Breast epithelium (tissue), 4 donors: ENCODE data around the gene DHDH. TPM values are rescaled to one million over a fixed set of nuclear protein-coding genes. Genes with fewer than 3 reads are reported as not detected.
A peak's percentile ranks its signal among the peaks of the same experiment; 100 is the strongest.

Experiments used
- DNase-seq, 2 donors: peaks; one replicate each; pipeline ENCODE4 v3.0.0-alpha.2; 2019; ENCODE audit warnings: low spot score in 2 of 2
- H3K27ac ChIP-seq, 2 donors: fragments of 200-600 bp; sonication (generic) in 1 of 2; one replicate each; pipeline ENCODE4 v1.5.1; 2016 to 2019; ENCODE audit warnings: mild to moderate bottlenecking in 1 of 2
- H3K27me3 ChIP-seq, 2 donors: fragments of 200-600 bp; sonication (generic) in 1 of 2; one replicate each; pipeline versions ENCODE4 v1.5.1 to v1.6.0; 2017 to 2019; ENCODE audit warnings: control low read depth in 1 of 2, mild to moderate bottlenecking in 1 of 2
- H3K36me3 ChIP-seq: fragments of 200-600 bp; one replicate; pipeline ENCODE4 v1.5.1; 2019
- H3K4me1 ChIP-seq, 2 donors: fragments of 200-600 bp; sonication (generic); one replicate each; pipeline ENCODE4 v1.5.1; 2016 to 2019; ENCODE audit warnings: control low read depth in 1 of 2
- H3K4me3 ChIP-seq, 3 donors: fragments of 200-600 bp; sonication (generic); 1 replicate in 2 of 3; 2 replicates in 1 of 3; pipeline ENCODE4 v1.5.1; 2016 to 2019; ENCODE audit warnings: mild to moderate bottlenecking in 3 of 3, moderate library complexity in 2 of 3
- H3K9me3 ChIP-seq, 2 donors: fragments of 200-600 bp; sonication (generic) in 1 of 2; one replicate each; pipeline ENCODE4 v1.5.1; 2016 to 2019; ENCODE audit warnings: control low read depth in 1 of 2
- CTCF ChIP-seq, 3 donors: fragments of 450-650 bp; IDR thresholded peaks; one replicate each; pipeline ENCODE4 v1.5.1; 2016 to 2017; ENCODE audit warnings: antibody characterized with exemption in 3 of 3, mild to moderate bottlenecking in 3 of 3, moderate library complexity in 3 of 3
- POLR2A ChIP-seq: fragments of 450-650 bp; IDR thresholded peaks from one replicate; pipeline ENCODE4 v1.6.1; 2016; ENCODE audit warnings: antibody characterized with exemption, mild to moderate bottlenecking, moderate library complexity
- POLR2AphosphoS5 ChIP-seq, 3 donors: sonication (generic); formaldehyde crosslinking; IDR thresholded peaks; one replicate each; pipeline ENCODE4 v1.6.1; 2017; ENCODE audit warnings: antibody characterized with exemption in 3 of 3
- intact Hi-C: fragments of 100-400 bp; cut with DNase I; formaldehyde crosslinking; loops from one replicate; pipeline ENCODE4 v1.15.1; 2023; ENCODE audit warnings: low total_unique reads
- total RNA-seq, 3 donors: library from RNA; depleted of rRNA; stranded (reverse); fragments of >200 nt; gene quantifications; one replicate each; pipeline ENCODE4 v1.1.0, GENCODE V29; 2016

DHDH gene
- total RNA-seq, 3 donors from 2014 or later: 0.96 to 1.3 TPM; not detected in 1

- intact Hi-C loops: loop anchor here (1.0 kb wide), 1 partner anchor 17 kb away; no protein-coding TSS in a partner anchor
- Histone ChIP-seq H3K4me1 (peaks cover 0 to 9% of the 10 kb centered on the region in 2 donors), H3K27ac (peak overlapping the region; percentile 71 to 80), H3K9me3 (no peaks in the 10 kb centered on the region), H3K36me3 (no peaks in the 10 kb centered on the region), H3K27me3 (no peaks in the 10 kb centered on the region), H3K4me3 (peak overlapping the region; percentile 69 to 96 (median 83))
- no peak for TF ChIP-seq POLR2A
- no peak for TF ChIP-seq CTCF (IDR thresholded peaks at IDR 0.05)
- no peak for TF ChIP-seq POLR2AphosphoS5 (IDR thresholded peaks at IDR 0.05)
- DNase-seq: no peak
These were observed 20.6 kb downstream of the DHDH start for GRCh38 chr19:48953990-48954594.

- peak; percentile 91 to 96 for DNase-seq
- H3K27me3 ChIP-seq: no peaks in the 10 kb centered on the region
- peak within 1 kb of the TSS; percentile 71 to 80 for H3K27ac ChIP-seq
- no peak for TF ChIP-seq CTCF (IDR thresholded peaks at IDR 0.05)
- no peak for TF ChIP-seq POLR2A
- TF ChIP-seq POLR2AphosphoS5 (IDR thresholded peaks at IDR 0.05): peak; percentile 75 to 94 (median 85)
- peak within 1 kb of the TSS; percentile 69 to 96 (median 83) for H3K4me3 ChIP-seq
- peaks cover 0 to 9% of the 10 kb centered on the region in 2 donors for H3K4me1 ChIP-seq
- intact Hi-C loops: loop anchor here (1.0 kb wide), 1 partner anchor 17 kb away; no protein-coding TSS in a partner anchor
- no peaks in the 10 kb centered on the region for H3K9me3 ChIP-seq
- H3K36me3 ChIP-seq: no peaks in the 10 kb centered on the region
These were observed 21.3 kb downstream of the DHDH start, which contains the start of gene BAX for GRCh38 chr19:48954595-48955307. Gene BAX (plus strand): TSS chr19:48954875. CDS start chr19:48954929, 54 bp downstream.

- TF ChIP-seq POLR2AphosphoS5 (IDR thresholded peaks at IDR 0.05): no peak
- Histone ChIP-seq H3K36me3 (no peaks in the 10 kb centered on the region), H3K4me1 (peaks cover 0 to 9% of the 10 kb centered on the region in 2 donors), H3K27me3 (no peaks in the 10 kb centered on the region), H3K27ac (peak overlapping the region; percentile 71 to 80), H3K4me3 (peak overlapping the region; percentile 69 to 96 (median 83)), H3K9me3 (no peaks in the 10 kb centered on the region)
- intact Hi-C loops: no loop called here
- no peak for DNase-seq
These were observed 21.9 kb downstream of the DHDH start for GRCh38 chr19:48955308-48955958.

- no peaks in the 10 kb centered on the region for H3K36me3 ChIP-seq
- no peak for TF ChIP-seq POLR2AphosphoS5 (IDR thresholded peaks at IDR 0.05)
- no peak for TF ChIP-seq CTCF (IDR thresholded peaks at IDR 0.05)
- no peak for TF ChIP-seq POLR2A
- H3K4me3 ChIP-seq: no peak overlapping the region
- intact Hi-C loops: no loop called here
- H3K4me1 ChIP-seq: peaks cover 0 to 9% of the 10 kb centered on the region in 2 donors
- H3K27ac ChIP-seq: no peak overlapping the region
- H3K27me3 ChIP-seq: no peaks in the 10 kb centered on the region
- no peaks in the 10 kb centered on the region for H3K9me3 ChIP-seq
- no peak for DNase-seq
These were observed 24.5 kb downstream of the DHDH start for GRCh38 chr19:48958006-48958405.

- Histone ChIP-seq H3K27ac (no peak overlapping the region), H3K4me3 (no peak overlapping the region), H3K36me3 (no peaks in the 10 kb centered on the region), H3K4me1 (peaks cover 0 to 9% of the 10 kb centered on the region in 2 donors), H3K27me3 (no peaks in the 10 kb centered on the region), H3K9me3 (no peaks in the 10 kb centered on the region)
- TF ChIP-seq POLR2A (no peak), CTCF (IDR thresholded peaks at IDR 0.05) (no peak), POLR2AphosphoS5 (IDR thresholded peaks at IDR 0.05) (no peak)
- intact Hi-C loops: no loop called here
- DNase-seq: no peak
These were observed 26.1 kb downstream of the DHDH start for GRCh38 chr19:48959341-48960239.
